Upper lobe of right lung (tissue), 1 donor: ENCODE results near the gene UQCR11. TPM values are rescaled to one million over a fixed set of nuclear protein-coding genes. Genes with fewer than 3 reads are reported as not detected.

Experiments
- ATAC-seq: fragments of 200-7000 bp; cut with Tn5 transposase; one replicate; pipeline ENCODE4 v1.9.1; 2020; ENCODE audit warnings: mild to moderate bottlenecking, moderate library complexity
- DNase-seq: peaks from one replicate; pipeline ENCODE4 v3.0.0-alpha.2; 2020
- H3K27ac ChIP-seq: fragments of 200-600 bp; one replicate; pipeline ENCODE4 v1.8.0; 2022
- H3K27me3 ChIP-seq: fragments of 200-600 bp; one replicate; pipeline ENCODE4 v1.8.0; 2022; ENCODE audit warnings: mild to moderate bottlenecking
- H3K36me3 ChIP-seq: fragments of 200-600 bp; one replicate; pipeline ENCODE4 v1.8.0; 2022
- H3K4me1 ChIP-seq: fragments of 200-600 bp; one replicate; pipeline ENCODE4 v1.8.0; 2022
- H3K4me3 ChIP-seq: fragments of 200-600 bp; one replicate; pipeline ENCODE4 v1.8.0; 2022; ENCODE audit warnings: mild to moderate bottlenecking
- H3K9me3 ChIP-seq: fragments of 200-600 bp; one replicate; pipeline ENCODE4 v1.8.0; 2022
- CTCF ChIP-seq: fragments of 200-600 bp; IDR thresholded peaks from one replicate; pipeline ENCODE4 v1.8.0; 2022; ENCODE audit warnings: antibody characterized with exemption
- intact Hi-C: fragments of 100-400 bp; cut with DNase I; formaldehyde crosslinking; loops from one replicate; pipeline ENCODE4 v1.11.0; 2022
- total RNA-seq: library from RNA; stranded (reverse); fragmentation: NEBNext Ultra II Directional; extraction: Animal tissue kit (Norgen Biotek cat#: 25700); gene quantifications from one replicate; pipeline ENCODE4 v1.2.1, GENCODE V29; 2021
- donor health status: DM: no; HTN: yes; CAD: no; lungs with severe emphysema.

Gene UQCR11
- total RNA-seq, 1 donor from 2014 or later = 167 TPM

- intact Hi-C loops = no loop called here
- no peak overlapping the region for H3K4me3 ChIP-seq
- DNase-seq = no peak
- TF ChIP-seq CTCF = no peak
- no peaks in the 10 kb centered on the region for H3K9me3 ChIP-seq
- H3K4me1 ChIP-seq = no peaks in the 10 kb centered on the region
- no peak for ATAC-seq
- H3K27ac ChIP-seq = no peak overlapping the region
- no peaks in the 10 kb centered on the region for H3K27me3 ChIP-seq
- peaks cover 41% of the 10 kb centered on the region for H3K36me3 ChIP-seq
Observed at GRCh38 chr19:1616396-1616795, 11.1 kb upstream of the UQCR11 start.

- ATAC-seq (no peak), DNase-seq (no peak)
- H3K36me3 ChIP-seq = peaks cover 46% of the 10 kb centered on the region
- H3K4me1 ChIP-seq = no peaks in the 10 kb centered on the region
- intact Hi-C loops = no loop called here
- H3K27ac ChIP-seq = no peak overlapping the region
- no peak for TF ChIP-seq CTCF
- H3K9me3 ChIP-seq = no peaks in the 10 kb centered on the region
- H3K27me3 ChIP-seq = no peaks in the 10 kb centered on the region
- H3K4me3 ChIP-seq = no peak overlapping the region
Observed at GRCh38 chr19:1615156-1615765, 10.0 kb upstream of the UQCR11 start.

- Histone ChIP-seq H3K4me1 (no peaks in the 10 kb centered on the region), H3K36me3 (peaks cover 35% of the 10 kb centered on the region), H3K27me3 (no peaks in the 10 kb centered on the region), H3K9me3 (no peaks in the 10 kb centered on the region), H3K27ac (no peak overlapping the region), H3K4me3 (no peak overlapping the region)
- TF ChIP-seq CTCF = no peak
- intact Hi-C loops = no loop called here
- DNase-seq (no peak), ATAC-seq (no peak)
Observed at GRCh38 chr19:1613808-1614570, 8.7 kb upstream of the UQCR11 start.

- ATAC-seq (no peak), DNase-seq (no peak)
- no peaks in the 10 kb centered on the region for H3K27me3 ChIP-seq
- intact Hi-C loops = no loop called here
- no peaks in the 10 kb centered on the region for H3K9me3 ChIP-seq
- no peak overlapping the region for H3K4me3 ChIP-seq
- no peak for TF ChIP-seq CTCF
- peaks cover 29% of the 10 kb centered on the region for H3K36me3 ChIP-seq
- no peak overlapping the region for H3K27ac ChIP-seq
- H3K4me1 ChIP-seq = no peaks in the 10 kb centered on the region
Observed at GRCh38 chr19:1613146-1613545, 7.9 kb upstream of the UQCR11 start.

- TF ChIP-seq CTCF = no peak
Observed at GRCh38 chr19:1612114-1613086, 7.1 kb upstream of the UQCR11 start.

More at GRCh38 chr19:1612114-1613086, 7.1 kb upstream of the UQCR11 start:
- Histone ChIP-seq H3K9me3 (no peaks in the 10 kb centered on the region), H3K36me3 (peaks cover 24% of the 10 kb centered on the region), H3K4me3 (no peak overlapping the region), H3K27me3 (no peaks in the 10 kb centered on the region), H3K27ac (no peak overlapping the region), H3K4me1 (no peaks in the 10 kb centered on the region)
- DNase-seq (no peak), ATAC-seq (no peak)
- intact Hi-C loops = no loop called here
